ENCODE measurements around the gene ZFYVE27. TPM values are rescaled to one million over a fixed set of nuclear protein-coding genes. Genes with fewer than 3 reads are reported as not detected.
A peak's percentile ranks its signal among the peaks of the same experiment; 100 is the strongest.

ZFYVE27 gene
- total and polyA plus RNA-seq, 4 donors, result 21.1 to 33.9 (median 26.8) TPM

DNA sequence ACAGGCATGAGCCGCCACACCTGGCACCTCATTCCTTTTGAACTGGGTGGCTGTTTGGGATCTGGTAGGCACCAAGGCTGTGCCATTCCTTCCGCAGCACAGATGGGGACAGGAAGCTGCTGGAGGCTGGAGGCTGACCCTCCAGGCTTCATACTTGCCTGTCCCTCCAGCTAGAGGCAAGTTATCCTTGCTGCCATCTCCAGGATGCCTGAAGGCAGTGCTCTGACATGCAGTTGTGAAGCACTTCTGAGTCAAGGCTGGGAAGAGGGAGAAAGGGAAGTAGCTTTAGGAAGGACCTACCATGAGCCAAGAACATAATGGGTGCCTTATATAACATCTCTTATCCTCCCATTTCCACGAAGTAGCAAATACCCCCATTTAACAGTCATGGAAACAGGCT, 13.9 kb upstream of the ZFYVE27 start:
- Histone ChIP-seq H3K4me1 (ENCODE audit: control insufficient read depth in 5 of 5, insufficient read depth in 5 of 5, low read length in 5 of 5) (peaks cover 0 to 14% (median 2%) of the 10 kb centered on the region in 5 donors), H3K9me3 (ENCODE audit: control insufficient read depth in 4 of 4, insufficient read depth in 3 of 4, low read length in 3 of 4) (no peaks in the 10 kb centered on the region), H3K36me3 (ENCODE audit: control insufficient read depth in 4 of 4, insufficient read depth in 4 of 4, low read length in 4 of 4) (peaks cover 0 to 1% (median 0%) of the 10 kb centered on the region in 4 donors), H3K9ac (ENCODE audit: insufficient read depth in 1 of 2, low read length in 2 of 2) (no peak overlapping the region), H3K27ac (ENCODE audit: low read depth in 1 of 2, low read length in 1 of 2) (no peak overlapping the region), H3K4me3 (no peak overlapping the region), H3K27me3 (ENCODE audit: control insufficient read depth in 3 of 3, insufficient read depth in 3 of 3, low read length in 2 of 3) (no peaks in the 10 kb centered on the region)
- no peak for ATAC-seq (ENCODE audit: insufficient read depth, low FRiP score)
- 91 to 95% methylated on average over 3 of the region's 3 CpGs for WGBS, 2 donors
- DNase-seq, result no peak
- TF ChIP-seq, protein P1, sequence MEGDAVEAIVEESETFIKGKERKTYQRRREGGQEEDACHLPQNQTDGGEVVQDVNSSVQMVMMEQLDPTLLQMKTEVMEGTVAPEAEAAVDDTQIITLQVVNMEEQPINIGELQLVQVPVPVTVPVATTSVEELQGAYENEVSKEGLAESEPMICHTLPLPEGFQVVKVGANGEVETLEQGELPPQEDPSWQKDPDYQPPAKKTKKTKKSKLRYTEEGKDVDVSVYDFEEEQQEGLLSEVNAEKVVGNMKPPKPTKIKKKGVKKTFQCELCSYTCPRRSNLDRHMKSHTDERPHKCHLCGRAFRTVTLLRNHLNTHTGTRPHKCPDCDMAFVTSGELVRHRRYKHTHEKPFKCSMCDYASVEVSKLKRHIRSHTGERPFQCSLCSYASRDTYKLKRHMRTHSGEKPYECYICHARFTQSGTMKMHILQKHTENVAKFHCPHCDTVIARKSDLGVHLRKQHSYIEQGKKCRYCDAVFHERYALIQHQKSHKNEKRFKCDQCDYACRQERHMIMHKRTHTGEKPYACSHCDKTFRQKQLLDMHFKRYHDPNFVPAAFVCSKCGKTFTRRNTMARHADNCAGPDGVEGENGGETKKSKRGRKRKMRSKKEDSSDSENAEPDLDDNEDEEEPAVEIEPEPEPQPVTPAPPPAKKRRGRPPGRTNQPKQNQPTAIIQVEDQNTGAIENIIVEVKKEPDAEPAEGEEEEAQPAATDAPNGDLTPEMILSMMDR (IDR thresholded peaks at IDR 0.05; ENCODE audit: control extremely low read depth, extremely low read depth), result no peak

DNA sequence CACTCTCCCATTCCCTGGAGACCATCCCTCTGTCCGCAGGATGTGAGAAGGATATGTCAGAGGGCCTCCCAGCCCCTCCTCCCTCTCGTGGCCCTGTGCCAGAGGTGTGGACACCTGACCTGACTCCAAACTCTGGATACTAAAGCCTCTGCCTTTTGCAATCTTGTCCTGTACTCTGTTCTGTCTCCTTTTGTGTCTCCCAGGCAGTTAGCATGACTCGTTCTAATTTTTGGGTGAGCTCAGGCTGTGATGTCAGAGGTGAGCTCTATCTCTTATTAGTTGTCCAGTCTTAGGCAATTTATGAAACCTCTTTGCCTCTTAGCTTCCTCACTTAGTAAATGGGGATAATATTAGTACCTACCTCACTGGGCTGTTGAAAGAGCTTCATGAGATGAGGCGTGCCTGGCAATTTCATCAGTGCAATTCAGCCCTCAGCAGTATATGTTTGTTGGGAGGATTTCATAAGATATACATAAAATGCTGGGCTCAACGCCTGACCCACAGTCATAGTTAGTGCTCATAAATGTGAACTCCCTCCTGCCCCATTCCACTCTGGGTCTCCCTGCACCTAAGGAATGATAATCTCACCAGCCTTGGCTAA, 12.5 kb upstream of the ZFYVE27 start:
- Histone ChIP-seq H3K4me1 (ENCODE audit: control insufficient read depth in 5 of 5, insufficient read depth in 5 of 5, low read length in 5 of 5) (peaks cover 0 to 8% (median 0%) of the 10 kb centered on the region in 5 donors), H3K9me3 (ENCODE audit: control insufficient read depth in 4 of 4, insufficient read depth in 3 of 4, low read length in 3 of 4) (no peaks in the 10 kb centered on the region), H3K27me3 (ENCODE audit: control insufficient read depth in 3 of 3, insufficient read depth in 3 of 3, low read length in 2 of 3) (no peaks in the 10 kb centered on the region), H3K9ac (ENCODE audit: insufficient read depth in 1 of 2, low read length in 2 of 2) (no peak overlapping the region), H3K36me3 (ENCODE audit: control insufficient read depth in 4 of 4, insufficient read depth in 4 of 4, low read length in 4 of 4) (no peaks in the 10 kb centered on the region), H3K4me3 (no peak overlapping the region), H3K27ac (ENCODE audit: low read depth in 1 of 2, low read length in 1 of 2) (no peak overlapping the region)
- no peak for ATAC-seq (ENCODE audit: insufficient read depth, low FRiP score)
- DNase-seq, result no peak
- TF ChIP-seq, protein P1 (IDR thresholded peaks at IDR 0.05; ENCODE audit: control extremely low read depth, extremely low read depth), result no peak
- WGBS, 2 donors, result 58 to 64% methylated on average over 5 of the region's 5 CpGs

DNA sequence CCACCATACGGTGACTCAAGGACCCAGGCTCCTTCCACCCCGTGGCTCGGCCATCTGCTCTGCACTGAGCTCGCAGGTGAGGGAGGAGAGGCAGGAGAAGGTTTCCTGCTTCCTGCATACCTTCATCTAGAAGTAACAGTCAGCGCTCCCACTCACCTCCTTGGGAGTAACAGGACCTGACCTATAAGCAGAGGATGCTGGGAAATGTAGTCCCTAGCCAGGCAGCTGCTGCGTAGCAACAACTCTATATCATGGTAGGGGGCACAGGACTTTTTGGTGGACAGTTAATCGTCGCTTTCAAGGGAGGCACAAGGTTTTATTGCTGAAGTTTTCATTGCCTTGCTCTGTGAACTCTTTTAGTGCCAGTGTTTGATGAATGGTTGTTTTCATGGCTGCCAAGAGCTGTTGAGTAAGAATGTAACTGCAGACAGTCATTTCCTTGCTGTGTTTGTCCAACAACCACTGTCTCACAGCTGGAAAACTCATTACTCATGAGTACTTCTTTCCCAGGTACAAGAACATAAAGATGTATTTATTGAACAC, 10.2 kb upstream of the ZFYVE27 start:
- H3K27me3 ChIP-seq (ENCODE audit: control insufficient read depth in 3 of 3, insufficient read depth in 3 of 3, low read length in 2 of 3), result no peaks in the 10 kb centered on the region
- H3K9me3 ChIP-seq (ENCODE audit: control insufficient read depth in 4 of 4, insufficient read depth in 3 of 4, low read length in 3 of 4), result no peaks in the 10 kb centered on the region
- H3K27ac ChIP-seq (ENCODE audit: low read depth in 1 of 2, low read length in 1 of 2), result peak overlapping the region; percentile 41 to 58
- H3K36me3 ChIP-seq (ENCODE audit: control insufficient read depth in 4 of 4, insufficient read depth in 4 of 4, low read length in 4 of 4), result no peaks in the 10 kb centered on the region
- peak; percentile 61 for ATAC-seq (ENCODE audit: insufficient read depth, low FRiP score)
- TF ChIP-seq, protein P1 (IDR thresholded peaks at IDR 0.05; ENCODE audit: control extremely low read depth, extremely low read depth), result no peak
- H3K9ac ChIP-seq (ENCODE audit: insufficient read depth in 1 of 2, low read length in 2 of 2), result no peak overlapping the region
- H3K4me3 ChIP-seq, result no peak overlapping the region
- peaks cover 0 to 8% (median 0%) of the 10 kb centered on the region in 5 donors for H3K4me1 ChIP-seq (ENCODE audit: control insufficient read depth in 5 of 5, insufficient read depth in 5 of 5, low read length in 5 of 5)
- DNase-seq, result peak; percentile 54 to 89 (median 82)
- WGBS, 2 donors, result 53 to 74% methylated on average over 8 of the region's 8 CpGs
